Stimulated activated CD8-positive, alpha-beta memory T cell treated with anti-CD3 and anti-CD28 coated beads, Interleukin-15, amount 100 ng/mL, for 4 hours (primary cell): ENCODE results near the gene TRANK1.
"Not testable (repeated sequence)": the region's sequence is repeated elsewhere in the genome, so short reads cannot be mapped to it uniquely, and the experiment has no call there.

Experiments used
- DNase-seq, 2 donors: peaks; one replicate each; pipeline ENCODE4 v3.0.0-alpha.2; 2020; ENCODE audit warnings: low read depth in 2 of 2

The TRANK1 gene

GRCh38 chr3:36920884-36921567, 23.8 kb downstream of the TRANK1 start:
- DNase-seq: no peak

DNA sequence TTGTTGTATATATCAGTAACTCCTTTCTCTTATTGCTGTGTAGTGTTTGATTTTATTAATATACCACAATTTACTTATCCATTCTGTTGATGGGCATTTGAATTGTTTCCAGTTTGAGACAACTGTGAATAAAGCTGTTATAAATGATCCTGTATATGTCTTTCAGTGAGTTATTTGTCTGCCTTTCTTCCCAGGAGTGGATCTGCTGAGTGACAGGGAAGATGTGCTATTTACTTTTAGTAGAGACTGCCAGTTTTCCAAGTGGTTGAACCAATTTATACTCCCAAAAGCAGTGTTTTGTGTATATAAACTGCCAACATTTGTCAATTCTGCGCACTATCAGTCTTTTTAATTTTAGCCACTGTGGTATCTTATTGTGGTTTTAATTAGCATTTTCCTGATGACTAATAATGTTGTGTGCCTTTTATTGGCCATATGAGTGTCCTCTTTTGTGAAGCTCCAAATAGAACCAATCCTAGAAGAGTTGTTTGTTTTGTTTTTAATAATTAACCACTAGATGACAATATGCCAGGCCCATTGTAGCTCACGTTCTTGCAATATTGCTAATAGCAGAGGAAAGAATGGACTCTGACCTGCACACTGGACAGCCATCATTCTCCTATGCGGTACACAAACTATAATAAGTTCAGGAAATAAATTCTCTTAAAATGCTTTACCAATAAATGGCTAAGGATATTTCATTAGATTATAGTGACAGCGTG, 25.3 kb downstream of the TRANK1 start:
- no peak for DNase-seq

DNA sequence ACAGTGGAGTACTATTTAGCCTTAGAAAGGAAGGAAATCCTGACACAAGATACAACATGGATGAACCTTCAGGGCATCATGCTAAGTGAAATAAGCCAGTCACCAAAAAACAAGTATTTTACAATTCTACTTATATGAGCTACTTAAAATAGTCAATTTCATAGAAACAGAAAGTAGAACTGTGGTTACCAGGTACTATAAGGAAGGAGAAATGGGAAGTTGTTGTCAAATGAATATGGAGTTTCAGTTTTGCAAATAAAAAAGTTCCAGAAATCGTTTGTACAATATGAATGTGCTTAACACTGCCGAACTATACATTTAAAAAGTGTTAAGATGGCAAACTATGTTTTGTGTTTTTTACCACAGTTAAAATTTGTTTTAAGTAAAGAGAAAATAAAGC, 26.8 kb downstream of the TRANK1 start:
- no peak for DNase-seq

DNA sequence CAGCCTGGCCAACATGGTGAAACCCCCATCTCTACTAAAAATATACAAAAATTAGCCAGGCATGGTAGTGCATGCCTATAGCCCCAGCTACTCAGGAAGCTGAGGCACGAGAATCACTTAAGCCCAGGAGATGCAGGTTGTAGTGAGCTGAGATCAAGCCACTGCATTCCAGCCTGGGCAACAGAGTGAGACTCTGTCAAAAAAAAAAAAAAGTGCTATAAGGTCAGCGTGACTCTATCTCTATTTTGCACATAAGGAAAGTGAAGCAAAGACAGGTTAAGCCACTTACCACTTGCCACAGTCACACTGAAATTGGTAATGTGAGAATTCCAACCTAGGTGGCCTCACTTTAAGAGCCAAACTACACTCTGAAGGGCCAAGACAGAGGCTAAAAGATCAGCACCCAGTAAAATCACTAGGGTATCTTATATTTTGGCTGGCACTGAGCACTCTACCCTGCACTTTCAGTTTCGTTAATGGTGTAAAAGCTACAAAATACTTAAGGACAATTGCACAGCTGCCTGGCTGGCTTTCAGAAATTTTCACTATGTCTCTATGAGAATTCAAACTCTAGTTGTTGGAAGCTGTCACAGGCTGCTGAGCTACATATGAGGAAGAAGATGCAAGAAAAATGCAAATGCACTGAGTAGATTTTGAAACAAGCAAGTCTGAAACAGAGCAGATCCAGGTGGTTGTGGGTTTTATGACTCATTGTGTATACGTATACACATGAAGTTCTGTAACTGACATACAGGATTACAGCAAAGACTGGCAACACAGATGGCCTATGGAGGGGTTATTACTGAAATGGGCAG, 32.7 kb downstream of the TRANK1 start:
- no peak for DNase-seq

- no peak for DNase-seq
Observed at GRCh38 chr3:36909666-36910065, 35.2 kb downstream of the TRANK1 start.

DNA sequence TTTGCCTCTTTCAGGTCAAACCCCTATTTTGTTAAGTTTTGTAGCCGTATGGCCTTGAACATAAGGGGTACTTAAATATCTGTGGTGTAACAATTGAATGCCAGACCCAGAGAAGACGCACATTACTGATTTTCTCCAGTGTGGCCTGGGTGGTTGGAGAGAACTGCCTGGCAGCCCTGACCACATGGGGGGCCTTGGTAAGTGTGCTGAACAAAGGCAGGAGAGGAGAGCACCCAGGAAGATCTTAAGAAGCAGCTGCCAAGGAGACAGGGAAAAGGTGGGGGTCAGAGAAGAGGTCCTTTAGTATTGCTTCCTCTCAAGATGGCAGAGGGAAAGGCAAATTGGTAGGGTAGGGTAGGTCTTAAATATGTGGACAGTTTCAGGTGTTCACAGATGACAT, 35.7 kb downstream of the TRANK1 start:
- DNase-seq: no peak

DNA sequence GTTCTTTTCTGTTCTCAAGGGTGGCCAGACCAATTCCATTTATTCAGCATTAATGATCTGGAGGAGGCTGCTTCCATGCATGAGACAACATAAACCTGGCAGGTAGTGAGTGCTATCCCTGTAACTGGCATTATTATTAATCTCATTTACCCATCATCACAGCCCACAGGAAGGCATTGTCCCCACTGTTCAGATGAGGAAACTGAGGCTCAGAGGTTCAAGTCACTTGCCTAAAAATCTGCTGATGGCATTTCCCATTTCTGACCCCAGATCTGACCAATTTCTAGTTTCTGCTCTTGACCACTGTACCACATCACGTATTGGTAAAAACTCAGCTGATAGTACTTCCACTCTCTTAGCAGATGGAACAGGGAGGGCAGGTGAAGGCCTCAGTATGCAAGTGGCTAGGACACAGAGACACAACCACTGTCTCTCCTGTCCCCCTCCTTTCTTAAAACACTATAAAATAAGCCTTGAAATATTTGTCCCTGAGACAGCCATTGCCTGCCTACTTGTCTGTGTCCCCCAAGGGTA, 36.1 kb downstream of the TRANK1 start:
- DNase-seq: no peak

- peak; percentile 21 to 31 for DNase-seq
Observed at GRCh38 chr3:36907911-36908646, 36.8 kb downstream of the TRANK1 start.

DNA sequence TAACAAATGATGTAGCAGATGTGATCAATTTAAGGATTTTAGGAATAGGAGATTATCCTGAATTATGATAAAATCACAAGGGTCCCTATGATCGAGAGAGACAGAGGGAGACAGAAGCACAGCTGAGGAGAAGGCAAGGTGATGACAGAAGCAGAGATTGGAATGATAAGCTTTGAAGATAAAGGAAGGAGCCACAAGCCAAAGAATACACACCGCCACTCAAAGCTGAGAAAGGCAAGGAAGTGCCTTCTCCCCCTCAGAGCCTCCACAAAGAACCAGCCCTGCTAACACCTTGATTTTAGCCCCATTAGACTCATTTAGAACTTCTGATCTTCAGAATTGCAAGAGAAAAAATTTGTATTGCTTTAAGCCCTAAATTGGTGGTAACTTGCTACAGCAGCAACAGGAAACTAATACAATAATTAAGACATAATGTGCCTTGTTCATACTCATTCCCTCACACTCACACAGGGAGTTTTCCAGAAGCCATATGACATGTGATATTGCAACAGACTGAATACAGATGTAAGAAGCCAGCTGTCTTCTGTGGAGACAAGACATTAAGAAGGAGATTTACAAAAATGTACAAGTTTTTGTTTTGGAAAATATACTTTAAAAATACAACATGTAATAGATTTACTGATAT, 38.2 kb downstream of the TRANK1 start:
- no peak for DNase-seq

- no peak for DNase-seq
Observed at GRCh38 chr3:36905545-36905944, 39.3 kb downstream of the TRANK1 start.

DNA sequence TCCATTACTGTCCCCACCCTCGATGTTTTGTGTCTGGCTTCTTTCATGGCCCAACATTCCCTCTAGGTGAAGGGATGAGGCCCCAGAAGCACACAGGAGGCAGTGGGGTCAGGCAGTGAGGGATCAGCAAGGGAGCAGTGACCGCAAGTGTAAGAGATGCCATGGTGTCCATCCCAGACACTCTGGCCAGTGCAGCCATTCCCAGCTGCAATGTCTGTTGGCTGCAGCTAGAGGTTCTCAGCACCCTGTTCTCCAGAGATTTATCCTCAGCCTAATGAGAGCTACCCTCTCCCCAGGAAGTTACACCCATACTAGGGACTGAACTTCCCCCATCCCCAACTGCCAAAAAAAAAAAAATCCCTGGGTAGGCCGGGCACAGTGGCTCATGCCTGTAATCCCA, 40.2 kb downstream of the TRANK1 start:
- DNase-seq: no peak

- not testable (repeated sequence) for DNase-seq
Observed at GRCh38 chr3:36904065-36904464, 40.8 kb downstream of the TRANK1 start.

GRCh38 chr3:36903119-36903882, 41.6 kb downstream of the TRANK1 start:
- no peak for DNase-seq

DNA sequence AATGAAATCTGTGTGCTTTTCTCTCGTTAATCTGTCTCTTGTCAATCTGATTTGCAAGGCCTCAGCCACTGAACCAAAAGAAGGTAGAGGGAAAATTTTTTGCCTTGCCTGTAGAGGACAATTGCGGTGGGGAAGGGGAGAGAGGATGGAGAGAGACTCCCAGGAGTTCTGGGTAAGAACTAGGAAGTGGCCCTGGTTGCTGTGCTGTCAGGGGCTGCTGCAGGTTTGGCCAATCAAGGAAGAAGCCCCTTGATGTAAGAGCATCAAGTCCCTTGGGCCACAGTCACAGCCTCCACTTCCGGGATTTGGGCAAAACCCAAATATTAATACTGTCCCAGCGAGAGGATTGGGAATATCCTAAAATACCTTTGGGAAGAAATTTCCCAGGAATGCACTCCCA, 43.3 kb downstream of the TRANK1 start:
- DNase-seq: no peak

GRCh38 chr3:36900474-36901443, 44.1 kb downstream of the TRANK1 start:
- no peak for DNase-seq

DNA sequence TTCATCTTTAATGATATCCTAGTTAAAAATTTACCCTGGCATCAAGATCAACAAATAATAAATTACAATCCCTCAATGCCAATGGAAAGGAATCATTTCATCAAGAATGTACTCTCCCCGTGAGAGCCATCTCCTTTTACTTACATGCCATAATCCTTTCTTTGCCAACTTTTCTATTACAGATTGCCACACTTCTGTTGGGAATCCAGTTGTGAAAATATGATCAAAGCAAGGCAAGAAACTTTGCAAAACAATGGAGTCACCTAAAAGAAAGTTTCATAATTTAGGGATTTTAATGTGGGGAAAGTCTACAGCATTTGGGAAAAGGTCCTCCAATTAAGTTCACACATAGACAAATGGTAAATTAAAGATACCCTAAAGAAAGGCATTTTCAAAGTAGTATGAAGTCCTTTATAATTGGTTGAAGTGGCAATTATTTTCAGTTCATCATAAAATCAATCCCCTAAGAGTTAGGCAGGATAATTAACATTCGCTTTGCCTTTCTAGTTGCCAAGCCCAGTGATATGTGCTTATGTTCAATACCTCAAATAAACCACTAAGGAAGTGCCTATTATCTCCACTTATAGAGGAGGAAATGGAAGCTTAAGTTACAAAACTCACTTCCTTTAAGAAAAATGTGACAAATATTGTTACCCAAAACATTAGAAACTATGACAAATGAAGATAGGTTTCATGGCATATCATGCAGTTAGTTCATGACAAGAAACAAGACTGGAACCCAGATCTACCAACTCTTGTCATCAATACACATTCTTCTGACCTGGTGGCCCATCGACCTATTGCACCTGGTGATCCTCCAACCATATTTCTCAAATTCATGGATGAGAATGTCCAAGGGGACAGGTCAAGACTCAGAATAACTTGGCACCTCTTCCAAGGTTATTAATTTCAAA, 49.1 kb downstream of the TRANK1 start:
- no peak for DNase-seq

GRCh38 chr3:36894914-36895313, 49.9 kb downstream of the TRANK1 start:
- DNase-seq: no peak

GRCh38 chr3:36893826-36894225, 51.0 kb downstream of the TRANK1 start:
- no peak for DNase-seq
